Esophagus muscularis mucosa (tissue), 4 donors: ENCODE measurements around the gene RSRP1. TPM values are rescaled to one million over a fixed set of nuclear protein-coding genes. Genes with fewer than 3 reads are reported as not detected.

ENCODE experiments used
- DNase-seq: peaks from one replicate; pipeline ENCODE4 v3.0.0-alpha.2; 2017; ENCODE audit errors: extremely low spot score
- H3K27ac ChIP-seq, 4 donors: fragments of 200-600 bp; sonication (generic); replicated peaks in 1 of 4; 1 replicate in 3 of 4; 2 replicates in 1 of 4; pipeline ENCODE4 v1.5.1; 2016 to 2019; ENCODE audit warnings: mild to moderate bottlenecking in 1 of 4
- H3K27me3 ChIP-seq, 4 donors: fragments of 200-600 bp; sonication (generic); one replicate each; pipeline versions ENCODE4 v1.5.1 to v1.6.0; 2016 to 2019
- H3K36me3 ChIP-seq, 4 donors: fragments of 200-600 bp; sonication (generic); one replicate each; pipeline ENCODE4 v1.5.1; 2016 to 2019
- H3K4me1 ChIP-seq, 4 donors: fragments of 200-600 bp; sonication (generic); one replicate each; pipeline ENCODE4 v1.5.1; 2016 to 2019
- H3K4me3 ChIP-seq, 4 donors: fragments of 200-600 bp; sonication (generic); 1 replicate in 2 of 4; 2 replicates in 2 of 4; pipeline ENCODE4 v1.5.1; 2016 to 2019; ENCODE audit warnings: mild to moderate bottlenecking in 4 of 4, moderate library complexity in 1 of 4
- H3K9me3 ChIP-seq, 4 donors: fragments of 200-600 bp; sonication (generic); 1 replicate in 3 of 4; 2 replicates in 1 of 4; pipeline ENCODE4 v1.5.1; 2016 to 2019
- EP300 ChIP-seq: sonication (generic); formaldehyde crosslinking; IDR thresholded peaks from one replicate; pipeline ENCODE4 v1.6.1; 2017; ENCODE audit warnings: antibody characterized with exemption
- POLR2A ChIP-seq: fragments of 450-650 bp; IDR thresholded peaks from one replicate; pipeline ENCODE4 v1.6.1; 2017; ENCODE audit warnings: antibody characterized with exemption, moderate library complexity, mild to moderate bottlenecking, low read depth
- POLR2AphosphoS5 ChIP-seq, 2 donors: sonication (generic); formaldehyde crosslinking; IDR thresholded peaks; one replicate each; pipeline ENCODE4 v1.6.1; 2017; ENCODE audit warnings: antibody characterized with exemption in 2 of 2
- WGBS: methylation state at CpG from one replicate; pipeline ENCODE4 v1.1.5; 2018; 5-methylcytosine and 5-hydroxymethylcytosine counted together
- intact Hi-C: fragments of 100-400 bp; cut with DNase I; formaldehyde crosslinking; loops from one replicate; pipeline ENCODE4 v1.15.1; 2023
- total RNA-seq, 4 donors: library from RNA; depleted of rRNA; stranded (reverse); fragments of >200 nt; gene quantifications; one replicate each; pipeline versions ENCODE4 v1.1.0 to v1.2.1, GENCODE V29; 2016
- TF ChIP-seq, protein P1 (sequence below), 3 experiments: fragments of 200-600 bp in 2 of 3; fragments of 450-650 bp in 1 of 3; sonication (generic) in 2 of 3; IDR thresholded peaks; one replicate each; pipeline ENCODE4 v1.5.1; 2017 to 2019; ENCODE audit warnings: antibody characterized with exemption in 3 of 3, mild to moderate bottlenecking in 2 of 3, moderate library complexity in 1 of 3

RSRP1 gene
- total RNA-seq, 4 donors from 2014 or later = 33.7 to 75.2 (median 52.5) TPM

DNA sequence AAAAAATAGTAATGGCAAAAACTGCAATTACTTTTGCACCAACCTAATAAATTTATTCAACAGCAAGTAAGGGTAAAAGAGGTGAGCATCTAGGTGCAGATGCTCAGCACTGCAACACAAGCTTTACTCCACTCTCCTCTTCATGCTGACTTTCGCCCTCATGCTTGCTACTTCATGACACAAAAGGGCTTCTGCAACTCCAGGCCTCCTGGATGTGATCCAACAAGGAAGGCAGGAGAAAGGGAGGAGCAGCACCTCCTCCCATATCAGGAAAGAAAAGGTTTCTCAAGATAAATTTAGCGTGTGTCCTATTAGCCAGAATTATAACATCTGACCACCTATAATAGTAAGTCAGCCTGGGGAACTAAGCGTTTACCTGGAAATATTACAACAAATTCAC is 26.6 kb downstream of the RSRP1 start:
- TF ChIP-seq POLR2A (no peak), EP300 (no peak), POLR2AphosphoS5 (IDR thresholded peaks at IDR 0.05) (no peak)
- TF ChIP-seq, protein P1, sequence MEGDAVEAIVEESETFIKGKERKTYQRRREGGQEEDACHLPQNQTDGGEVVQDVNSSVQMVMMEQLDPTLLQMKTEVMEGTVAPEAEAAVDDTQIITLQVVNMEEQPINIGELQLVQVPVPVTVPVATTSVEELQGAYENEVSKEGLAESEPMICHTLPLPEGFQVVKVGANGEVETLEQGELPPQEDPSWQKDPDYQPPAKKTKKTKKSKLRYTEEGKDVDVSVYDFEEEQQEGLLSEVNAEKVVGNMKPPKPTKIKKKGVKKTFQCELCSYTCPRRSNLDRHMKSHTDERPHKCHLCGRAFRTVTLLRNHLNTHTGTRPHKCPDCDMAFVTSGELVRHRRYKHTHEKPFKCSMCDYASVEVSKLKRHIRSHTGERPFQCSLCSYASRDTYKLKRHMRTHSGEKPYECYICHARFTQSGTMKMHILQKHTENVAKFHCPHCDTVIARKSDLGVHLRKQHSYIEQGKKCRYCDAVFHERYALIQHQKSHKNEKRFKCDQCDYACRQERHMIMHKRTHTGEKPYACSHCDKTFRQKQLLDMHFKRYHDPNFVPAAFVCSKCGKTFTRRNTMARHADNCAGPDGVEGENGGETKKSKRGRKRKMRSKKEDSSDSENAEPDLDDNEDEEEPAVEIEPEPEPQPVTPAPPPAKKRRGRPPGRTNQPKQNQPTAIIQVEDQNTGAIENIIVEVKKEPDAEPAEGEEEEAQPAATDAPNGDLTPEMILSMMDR (IDR thresholded peaks at IDR 0.05) = no peak
- DNase-seq = no peak
- Histone ChIP-seq H3K4me3 (no peak overlapping the region), H3K9me3 (no peaks in the 10 kb centered on the region), H3K4me1 (no peaks in the 10 kb centered on the region), H3K27me3 (no peaks in the 10 kb centered on the region), H3K36me3 (peaks cover 49 to 66% (median 63%) of the 10 kb centered on the region in 4 donors), H3K27ac (no peak overlapping the region)
- WGBS = 92% methylated on average over 3 of the region's 3 CpGs
- intact Hi-C loops = loop anchor here (10.0 kb wide), 1 partner anchor 566 kb away; no protein-coding TSS in a partner anchor

DNA sequence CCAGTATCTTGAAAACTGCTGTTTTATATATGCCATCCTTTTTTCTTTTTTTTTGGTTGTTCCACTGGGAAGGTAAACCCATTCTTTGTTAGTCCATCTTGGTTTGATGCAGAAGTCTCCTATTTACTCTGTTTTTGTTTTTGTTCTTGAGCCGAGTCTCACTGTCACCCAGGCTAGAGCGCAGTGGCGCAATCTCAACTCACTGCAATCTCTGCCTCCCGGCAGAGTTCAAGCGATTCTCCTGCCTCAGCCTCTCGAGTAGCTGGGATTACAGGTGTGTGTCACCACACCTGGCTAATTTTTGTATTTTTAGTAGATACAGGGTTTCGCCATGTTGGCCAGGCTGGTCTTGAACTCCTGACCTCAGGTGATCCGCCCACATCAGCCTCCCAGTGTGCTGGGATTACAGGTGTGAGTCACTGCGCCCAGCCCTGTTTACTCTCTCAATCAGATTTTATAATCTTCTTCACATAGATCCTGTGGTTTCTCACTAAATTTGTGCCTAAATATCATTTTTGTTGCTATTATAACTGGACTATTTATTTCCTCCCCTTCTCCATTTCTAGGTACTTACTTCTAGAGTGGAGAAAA is 27.5 kb downstream of the RSRP1 start:
- DNase-seq = no peak
- TF ChIP-seq POLR2A (no peak), EP300 (no peak), POLR2AphosphoS5 (IDR thresholded peaks at IDR 0.05) (no peak)
- TF ChIP-seq, protein P1 (IDR thresholded peaks at IDR 0.05) = no peak
- Histone ChIP-seq H3K27ac (no peak overlapping the region), H3K4me1 (no peaks in the 10 kb centered on the region), H3K27me3 (no peaks in the 10 kb centered on the region), H3K4me3 (no peak overlapping the region), H3K9me3 (no peaks in the 10 kb centered on the region), H3K36me3 (peaks cover 40 to 57% (median 54%) of the 10 kb centered on the region in 4 donors)
- WGBS = 97% methylated on average over 9 of the region's 9 CpGs
- intact Hi-C loops = loop anchor here (10.0 kb wide), 1 partner anchor 565 kb away; no protein-coding TSS in a partner anchor

DNA sequence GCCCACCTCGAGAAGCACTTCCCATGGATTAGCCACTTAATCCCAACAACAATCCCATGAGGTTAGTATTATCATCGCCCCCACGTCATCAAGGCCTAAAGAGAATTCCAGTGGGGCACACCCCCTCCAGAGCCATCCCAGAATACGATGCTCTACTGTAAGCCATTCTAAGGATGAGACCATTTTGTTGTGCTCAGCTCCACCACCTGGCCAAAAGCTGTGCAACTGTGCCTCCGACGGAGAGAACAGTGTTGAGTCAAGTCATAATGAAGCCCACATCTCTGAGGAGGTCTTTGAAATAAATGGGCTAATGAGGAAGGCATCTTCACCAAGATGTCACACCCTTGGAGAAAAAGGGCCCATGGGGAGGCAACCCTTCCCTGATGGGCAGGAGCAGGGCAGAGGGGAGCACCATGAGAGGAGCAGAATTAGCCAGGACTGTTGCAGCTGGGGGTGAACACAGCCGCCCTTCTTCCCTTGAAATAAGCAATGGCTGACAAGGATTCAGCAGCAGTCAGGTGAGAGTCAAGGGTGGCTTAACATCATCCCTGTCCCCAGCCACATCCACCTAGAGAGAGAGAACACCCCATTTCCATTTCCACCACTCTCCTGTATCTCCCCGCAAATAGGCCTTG is 29.5 kb downstream of the RSRP1 start:
- WGBS = 83% methylated on average over 8 of the region's 8 CpGs
- Histone ChIP-seq H3K9me3 (no peaks in the 10 kb centered on the region), H3K27ac (no peak overlapping the region), H3K4me3 (no peak overlapping the region), H3K4me1 (no peaks in the 10 kb centered on the region), H3K27me3 (no peaks in the 10 kb centered on the region), H3K36me3 (peaks cover 20 to 36% (median 34%) of the 10 kb centered on the region in 4 donors)
- no peak for TF ChIP-seq EP300
- TF ChIP-seq, protein P1 (IDR thresholded peaks at IDR 0.05) = no peak
- no peak for TF ChIP-seq POLR2A
- no peak for TF ChIP-seq POLR2AphosphoS5 (IDR thresholded peaks at IDR 0.05)
- intact Hi-C loops = no loop called here
- DNase-seq = no peak

DNA sequence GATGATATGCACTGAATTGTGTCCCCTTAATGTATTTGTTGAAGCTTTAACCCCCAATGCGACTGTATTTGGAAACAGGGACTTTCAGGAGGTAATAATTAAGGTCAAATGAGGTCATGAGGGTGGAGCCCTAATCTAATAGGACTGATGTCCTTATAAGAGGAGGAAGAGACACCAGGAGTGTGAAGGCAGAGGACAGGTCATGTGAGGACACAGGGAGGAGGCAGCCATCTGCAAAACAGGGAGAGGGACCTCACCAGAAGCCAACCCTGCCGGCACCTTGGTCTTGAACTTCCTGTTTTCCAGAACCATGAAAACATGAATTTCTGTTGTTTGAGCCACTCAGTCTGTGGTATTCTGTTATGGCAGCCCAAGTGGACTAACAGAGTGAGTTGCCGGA is 30.2 kb downstream of the RSRP1 start:
- no peaks in the 10 kb centered on the region for H3K4me1 ChIP-seq
- 82% methylated on average over 3 of the region's 3 CpGs for WGBS
- TF ChIP-seq POLR2AphosphoS5 (IDR thresholded peaks at IDR 0.05) (no peak), EP300 (no peak), POLR2A (no peak)
- TF ChIP-seq, protein P1 (IDR thresholded peaks at IDR 0.05) = no peak
- no peaks in the 10 kb centered on the region for H3K27me3 ChIP-seq
- H3K9me3 ChIP-seq = no peaks in the 10 kb centered on the region
- H3K27ac ChIP-seq = no peak overlapping the region
- intact Hi-C loops = no loop called here
- DNase-seq = no peak
- no peak overlapping the region for H3K4me3 ChIP-seq
- peaks cover 13 to 29% (median 27%) of the 10 kb centered on the region in 4 donors for H3K36me3 ChIP-seq
